ENCODE measurements around the gene NBAS.

NBAS gene

GRCh38 chr2:15303874-15304273 lies 257.3 kb downstream of the NBAS start:
- no peaks in the 10 kb centered on the region for H3K27me3 ChIP-seq (ENCODE audit: insufficient read depth, low read length, poor library complexity)
- no peak overlapping the region for H3K9ac ChIP-seq (ENCODE audit: low read length)
- H4K8ac ChIP-seq (ENCODE audit: low read depth, low read length), result no peak overlapping the region
- no peak overlapping the region for H3K4me3 ChIP-seq (ENCODE audit: low read length)
- no peak overlapping the region for H2AK5ac ChIP-seq (ENCODE audit: low read length)
- H2BK120ac ChIP-seq (ENCODE audit: low read depth, low read length), result no peak overlapping the region
- no peak overlapping the region for H3K18ac ChIP-seq (ENCODE audit: low read length)
- H2BK5ac ChIP-seq (ENCODE audit: low read length), result no peak overlapping the region
- H3K23ac ChIP-seq (ENCODE audit: low read length), result no peak overlapping the region
- no peaks in the 10 kb centered on the region for H3K79me1 ChIP-seq (ENCODE audit: low read length)
- no peaks in the 10 kb centered on the region for H3K36me3 ChIP-seq (ENCODE audit: control insufficient read depth, insufficient read depth, low read length)
- no peak overlapping the region for H3K4ac ChIP-seq (ENCODE audit: low read depth, low read length)
- H3K4me1 ChIP-seq (ENCODE audit: control insufficient read depth, low read depth, low read length), result no peaks in the 10 kb centered on the region
- H3K27ac ChIP-seq (ENCODE audit: low read depth, low read length), result no peak overlapping the region
- no peak overlapping the region for H3K56ac ChIP-seq (ENCODE audit: low read length)
- H2BK15ac ChIP-seq (replicated peaks; ENCODE audit: low read depth), result no peak overlapping the region
- no peak overlapping the region for H4K5ac ChIP-seq (ENCODE audit: low read length)
- WGBS (ENCODE audit: extremely low coverage, insufficient coverage, low lambda C conversion rate), result no CpG with 5 or more reads among the region's 2 CpGs
- H3K4me2 ChIP-seq (ENCODE audit: low read length), result no peak overlapping the region
- DNase-seq, result no peak
- no peaks in the 10 kb centered on the region for H3K79me2 ChIP-seq (ENCODE audit: control insufficient read depth, insufficient read depth, low read length)

GRCh38 chr2:15302154-15302553 lies 259.0 kb downstream of the NBAS start:
- no peaks in the 10 kb centered on the region for H3K79me1 ChIP-seq (ENCODE audit: low read length)
- no peak overlapping the region for H3K18ac ChIP-seq (ENCODE audit: low read length)
- H3K4me1 ChIP-seq (ENCODE audit: control insufficient read depth, low read depth, low read length), result no peaks in the 10 kb centered on the region
- no peak overlapping the region for H3K9ac ChIP-seq (ENCODE audit: low read length)
- no peaks in the 10 kb centered on the region for H3K36me3 ChIP-seq (ENCODE audit: control insufficient read depth, insufficient read depth, low read length)
- no peaks in the 10 kb centered on the region for H3K79me2 ChIP-seq (ENCODE audit: control insufficient read depth, insufficient read depth, low read length)
- H3K27ac ChIP-seq (ENCODE audit: low read depth, low read length), result no peak overlapping the region
- WGBS (ENCODE audit: extremely low coverage, insufficient coverage, low lambda C conversion rate), result no CpG with 5 or more reads among the region's 3 CpGs
- H4K8ac ChIP-seq (ENCODE audit: low read depth, low read length), result no peak overlapping the region
- H3K4ac ChIP-seq (ENCODE audit: low read depth, low read length), result no peak overlapping the region
- no peak overlapping the region for H2BK15ac ChIP-seq (replicated peaks; ENCODE audit: low read depth)
- H2AK5ac ChIP-seq (ENCODE audit: low read length), result no peak overlapping the region
- H2BK120ac ChIP-seq (ENCODE audit: low read depth, low read length), result no peak overlapping the region
- DNase-seq, result no peak
- no peak overlapping the region for H4K5ac ChIP-seq (ENCODE audit: low read length)
- H3K27me3 ChIP-seq (ENCODE audit: insufficient read depth, low read length, poor library complexity), result no peaks in the 10 kb centered on the region
- no peak overlapping the region for H3K23ac ChIP-seq (ENCODE audit: low read length)
- no peak overlapping the region for H3K56ac ChIP-seq (ENCODE audit: low read length)
- no peak overlapping the region for H3K4me3 ChIP-seq (ENCODE audit: low read length)
- no peak overlapping the region for H3K4me2 ChIP-seq (ENCODE audit: low read length)
- H2BK5ac ChIP-seq (ENCODE audit: low read length), result no peak overlapping the region

GRCh38 chr2:15300624-15301573 lies 260.2 kb downstream of the NBAS start:
- H3K27ac ChIP-seq (ENCODE audit: low read depth, low read length), result no peak overlapping the region
- H3K79me1 ChIP-seq (ENCODE audit: low read length), result no peaks in the 10 kb centered on the region
- H3K23ac ChIP-seq (ENCODE audit: low read length), result no peak overlapping the region
- no peak overlapping the region for H2AK5ac ChIP-seq (ENCODE audit: low read length)
- H3K79me2 ChIP-seq (ENCODE audit: control insufficient read depth, insufficient read depth, low read length), result no peaks in the 10 kb centered on the region
- no peaks in the 10 kb centered on the region for H3K4me1 ChIP-seq (ENCODE audit: control insufficient read depth, low read depth, low read length)
- H3K56ac ChIP-seq (ENCODE audit: low read length), result no peak overlapping the region
- DNase-seq, result no peak
- H2BK120ac ChIP-seq (ENCODE audit: low read depth, low read length), result no peak overlapping the region
- no peak overlapping the region for H4K5ac ChIP-seq (ENCODE audit: low read length)
- no peaks in the 10 kb centered on the region for H3K36me3 ChIP-seq (ENCODE audit: control insufficient read depth, insufficient read depth, low read length)
- H2BK5ac ChIP-seq (ENCODE audit: low read length), result no peak overlapping the region
- no peak overlapping the region for H3K18ac ChIP-seq (ENCODE audit: low read length)
- no peak overlapping the region for H2BK15ac ChIP-seq (replicated peaks; ENCODE audit: low read depth)
- no CpG with 5 or more reads among the region's 11 CpGs for WGBS (ENCODE audit: extremely low coverage, insufficient coverage, low lambda C conversion rate)
- no peak overlapping the region for H3K4me2 ChIP-seq (ENCODE audit: low read length)
- H3K27me3 ChIP-seq (ENCODE audit: insufficient read depth, low read length, poor library complexity), result no peaks in the 10 kb centered on the region
- no peak overlapping the region for H3K9ac ChIP-seq (ENCODE audit: low read length)
- no peak overlapping the region for H3K4ac ChIP-seq (ENCODE audit: low read depth, low read length)
- no peak overlapping the region for H4K8ac ChIP-seq (ENCODE audit: low read depth, low read length)
- no peak overlapping the region for H3K4me3 ChIP-seq (ENCODE audit: low read length)

DNA sequence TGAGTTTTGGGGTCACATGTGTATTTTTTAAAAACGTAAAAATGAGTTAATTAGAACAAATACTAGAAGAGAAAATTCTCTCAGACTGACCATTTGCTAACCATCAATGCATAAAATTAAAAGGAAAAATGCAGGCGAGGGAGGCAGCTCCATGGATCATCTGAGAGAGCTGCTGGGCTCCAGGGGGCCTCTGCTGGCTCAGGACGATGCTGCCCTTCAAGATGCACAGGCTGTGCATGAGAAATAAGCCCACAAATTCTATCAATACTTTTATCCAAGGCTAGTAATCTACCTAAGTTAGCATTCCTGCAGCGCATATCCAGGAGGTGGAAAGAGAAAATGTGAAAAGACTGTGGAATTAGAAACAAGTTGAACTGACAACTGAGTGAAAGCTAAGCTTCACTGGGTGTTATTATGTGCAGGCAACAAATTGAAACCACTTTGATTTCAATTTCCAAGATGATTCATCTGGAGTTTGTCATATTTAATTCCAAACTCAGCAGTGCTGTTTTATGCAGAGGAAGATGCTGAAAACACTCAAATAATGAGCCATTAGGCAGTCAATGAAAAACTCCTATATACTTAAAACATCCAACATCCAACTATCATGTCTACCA lies 261.1 kb downstream of the NBAS start:
- Histone ChIP-seq H2BK15ac (replicated peaks; ENCODE audit: low read depth) (no peak overlapping the region), H3K79me2 (ENCODE audit: control insufficient read depth, insufficient read depth, low read length) (no peaks in the 10 kb centered on the region), H3K4me1 (ENCODE audit: control insufficient read depth, low read depth, low read length) (no peaks in the 10 kb centered on the region), H4K8ac (ENCODE audit: low read depth, low read length) (no peak overlapping the region), H3K27ac (ENCODE audit: low read depth, low read length) (no peak overlapping the region), H3K4me2 (ENCODE audit: low read length) (no peak overlapping the region), H3K27me3 (ENCODE audit: insufficient read depth, low read length, poor library complexity) (no peaks in the 10 kb centered on the region), H3K36me3 (ENCODE audit: control insufficient read depth, insufficient read depth, low read length) (no peaks in the 10 kb centered on the region), H2BK120ac (ENCODE audit: low read depth, low read length) (no peak overlapping the region), H3K18ac (ENCODE audit: low read length) (no peak overlapping the region), H4K5ac (ENCODE audit: low read length) (no peak overlapping the region), H2AK5ac (ENCODE audit: low read length) (no peak overlapping the region), H3K56ac (ENCODE audit: low read length) (no peak overlapping the region), H3K23ac (ENCODE audit: low read length) (no peak overlapping the region), H3K79me1 (ENCODE audit: low read length) (no peaks in the 10 kb centered on the region), H2BK5ac (ENCODE audit: low read length) (no peak overlapping the region), H3K9ac (ENCODE audit: low read length) (no peak overlapping the region), H3K4ac (ENCODE audit: low read depth, low read length) (no peak overlapping the region), H3K4me3 (ENCODE audit: low read length) (no peak overlapping the region)
- WGBS (ENCODE audit: extremely low coverage, insufficient coverage, low lambda C conversion rate), result no CpG with 5 or more reads among the region's 4 CpGs
- DNase-seq, result no peak

- H3K79me2 ChIP-seq (ENCODE audit: control insufficient read depth, insufficient read depth, low read length), result no peaks in the 10 kb centered on the region
- H3K36me3 ChIP-seq (ENCODE audit: control insufficient read depth, insufficient read depth, low read length), result no peaks in the 10 kb centered on the region
- no peak overlapping the region for H3K23ac ChIP-seq (ENCODE audit: low read length)
- H3K79me1 ChIP-seq (ENCODE audit: low read length), result no peaks in the 10 kb centered on the region
- no CpG with 5 or more reads among the region's 8 CpGs for WGBS (ENCODE audit: extremely low coverage, insufficient coverage, low lambda C conversion rate)
- no peak overlapping the region for H2AK5ac ChIP-seq (ENCODE audit: low read length)
- H4K8ac ChIP-seq (ENCODE audit: low read depth, low read length), result no peak overlapping the region
- no peak overlapping the region for H3K4me3 ChIP-seq (ENCODE audit: low read length)
- no peaks in the 10 kb centered on the region for H3K27me3 ChIP-seq (ENCODE audit: insufficient read depth, low read length, poor library complexity)
- H3K4me1 ChIP-seq (ENCODE audit: control insufficient read depth, low read depth, low read length), result no peaks in the 10 kb centered on the region
- no peak overlapping the region for H4K5ac ChIP-seq (ENCODE audit: low read length)
- H3K4ac ChIP-seq (ENCODE audit: low read depth, low read length), result no peak overlapping the region
- no peak overlapping the region for H3K9ac ChIP-seq (ENCODE audit: low read length)
- H3K27ac ChIP-seq (ENCODE audit: low read depth, low read length), result no peak overlapping the region
- H3K56ac ChIP-seq (ENCODE audit: low read length), result no peak overlapping the region
- H3K18ac ChIP-seq (ENCODE audit: low read length), result no peak overlapping the region
- H2BK5ac ChIP-seq (ENCODE audit: low read length), result no peak overlapping the region
- H2BK15ac ChIP-seq (replicated peaks; ENCODE audit: low read depth), result no peak overlapping the region
- no peak for DNase-seq
- H3K4me2 ChIP-seq (ENCODE audit: low read length), result no peak overlapping the region
- H2BK120ac ChIP-seq (ENCODE audit: low read depth, low read length), result no peak overlapping the region
These were observed 262.4 kb downstream of the NBAS start for GRCh38 chr2:15298770-15299169.

Data from mesendoderm (in vitro differentiated cells).